GM21360 (cell line): ENCODE results near the gene TSPAN5.
"Not testable (repeated sequence)": the region's sequence is repeated elsewhere in the genome, so short reads cannot be mapped to it uniquely, and the experiment has no call there.

Experiments
- ATAC-seq: cut with Tn5 transposase; IDR thresholded peaks from one replicate; pipeline ENCODE4 v1.9.1; 2021; ENCODE audit warnings: mild to moderate bottlenecking, moderate library complexity; ENCODE audit not compliant: unreplicated experiment

TSPAN5 gene

GRCh38 chr4:98658287-98659105 lies at the start of gene TSPAN5:
Gene TSPAN5, minus strand, starts transcription at chr4:98658611.
- ATAC-seq: peak; percentile 73

GRCh38 chr4:98706935-98707334 lies 48.5 kb upstream of the TSPAN5 start:
- ATAC-seq: no peak

DNA sequence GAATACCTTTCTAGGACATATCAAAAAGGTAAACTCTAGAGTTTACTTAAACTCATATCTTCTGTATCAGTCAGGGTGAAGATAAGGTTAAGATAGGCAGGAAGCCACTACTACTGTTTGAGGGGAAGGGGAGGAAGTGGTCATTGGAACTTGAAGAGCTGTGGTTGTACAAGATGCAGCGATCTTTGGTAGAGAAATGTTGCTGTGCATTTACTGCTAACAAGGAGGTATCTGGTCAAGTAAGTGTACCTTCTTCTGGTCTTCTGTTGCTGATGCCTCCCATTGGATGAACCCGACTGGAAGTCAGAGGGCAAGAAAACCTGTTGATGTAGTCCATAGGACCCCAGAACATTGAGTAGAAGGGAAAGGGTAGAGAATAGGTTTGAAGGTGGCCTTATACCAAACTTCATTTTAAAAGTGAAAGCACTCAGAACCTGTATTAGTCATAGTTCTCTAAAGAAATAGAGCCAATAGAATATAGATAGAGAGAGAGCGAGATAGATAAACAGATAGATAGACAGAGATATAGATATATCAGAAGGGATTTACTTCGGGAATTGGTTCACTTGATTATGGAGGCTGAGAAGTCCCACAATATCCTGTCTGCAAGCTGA lies 47.9 kb upstream of the TSPAN5 start:
- no peak for ATAC-seq

GRCh38 chr4:98705586-98705985 lies 47.2 kb upstream of the TSPAN5 start:
- not testable (repeated sequence) for ATAC-seq

DNA sequence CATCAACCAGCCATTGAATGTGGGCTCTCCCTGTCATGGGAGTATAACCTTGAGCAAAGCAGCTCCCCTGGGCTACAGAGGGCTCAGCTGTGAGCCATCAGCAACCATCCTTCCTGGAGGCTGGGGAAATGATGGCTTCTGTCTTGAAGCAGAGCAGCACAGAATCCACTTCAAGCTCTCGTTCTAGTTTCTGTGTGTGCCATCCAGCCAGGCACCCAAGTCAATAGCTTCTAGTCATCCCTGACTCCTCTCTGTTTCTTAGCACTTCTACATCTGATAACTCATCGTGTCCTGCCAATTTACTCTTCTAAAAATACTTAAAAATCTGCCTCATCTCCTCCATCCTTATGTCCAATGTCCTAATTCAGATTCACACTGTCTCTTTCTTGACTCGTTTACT lies 42.2 kb upstream of the TSPAN5 start:
- ATAC-seq: no peak

DNA sequence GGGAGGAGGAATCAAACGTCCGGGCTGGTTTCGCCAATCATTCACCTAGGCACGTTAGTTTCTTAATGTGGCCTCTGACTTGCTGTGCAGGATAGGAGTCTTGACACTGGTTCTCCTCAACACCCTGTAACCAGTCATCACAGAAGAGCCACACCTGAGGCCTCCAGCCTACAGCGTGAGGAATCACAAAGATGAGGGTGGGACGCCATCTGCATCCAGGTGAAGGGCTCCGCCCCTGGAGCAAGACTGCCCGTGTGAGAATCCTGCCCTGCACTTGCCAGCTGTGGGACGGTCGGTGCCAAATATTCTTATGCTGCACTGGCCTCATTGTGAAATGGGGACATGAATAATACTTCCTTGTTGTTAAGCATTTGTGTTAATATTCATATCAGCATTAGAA lies 35.7 kb upstream of the TSPAN5 start:
- ATAC-seq: no peak

DNA sequence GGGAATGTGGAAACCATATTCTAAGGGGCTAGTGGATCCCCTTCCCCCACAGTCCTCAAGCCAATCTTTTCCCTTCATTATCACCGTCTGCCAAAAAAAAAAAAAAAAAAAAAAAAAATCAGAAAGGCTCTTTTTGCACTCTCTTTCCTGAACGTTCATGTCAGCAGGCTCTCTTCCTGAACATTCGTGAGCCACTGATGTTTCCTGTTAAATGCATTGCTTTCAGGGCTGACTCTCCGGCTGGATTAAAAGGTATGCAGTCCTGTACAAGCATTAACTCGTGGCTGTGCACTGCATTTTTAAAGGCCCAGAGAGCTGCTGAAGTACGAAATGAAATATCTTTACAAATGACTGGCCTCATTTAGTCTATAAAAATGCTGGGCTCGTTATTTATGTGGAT lies 34.0 kb upstream of the TSPAN5 start:
- ATAC-seq: no peak

- ATAC-seq: no peak
Observed at GRCh38 chr4:98691588-98691987, 33.2 kb upstream of the TSPAN5 start.

- ATAC-seq: no peak
Observed at GRCh38 chr4:98689507-98690174, 31.2 kb upstream of the TSPAN5 start.

DNA sequence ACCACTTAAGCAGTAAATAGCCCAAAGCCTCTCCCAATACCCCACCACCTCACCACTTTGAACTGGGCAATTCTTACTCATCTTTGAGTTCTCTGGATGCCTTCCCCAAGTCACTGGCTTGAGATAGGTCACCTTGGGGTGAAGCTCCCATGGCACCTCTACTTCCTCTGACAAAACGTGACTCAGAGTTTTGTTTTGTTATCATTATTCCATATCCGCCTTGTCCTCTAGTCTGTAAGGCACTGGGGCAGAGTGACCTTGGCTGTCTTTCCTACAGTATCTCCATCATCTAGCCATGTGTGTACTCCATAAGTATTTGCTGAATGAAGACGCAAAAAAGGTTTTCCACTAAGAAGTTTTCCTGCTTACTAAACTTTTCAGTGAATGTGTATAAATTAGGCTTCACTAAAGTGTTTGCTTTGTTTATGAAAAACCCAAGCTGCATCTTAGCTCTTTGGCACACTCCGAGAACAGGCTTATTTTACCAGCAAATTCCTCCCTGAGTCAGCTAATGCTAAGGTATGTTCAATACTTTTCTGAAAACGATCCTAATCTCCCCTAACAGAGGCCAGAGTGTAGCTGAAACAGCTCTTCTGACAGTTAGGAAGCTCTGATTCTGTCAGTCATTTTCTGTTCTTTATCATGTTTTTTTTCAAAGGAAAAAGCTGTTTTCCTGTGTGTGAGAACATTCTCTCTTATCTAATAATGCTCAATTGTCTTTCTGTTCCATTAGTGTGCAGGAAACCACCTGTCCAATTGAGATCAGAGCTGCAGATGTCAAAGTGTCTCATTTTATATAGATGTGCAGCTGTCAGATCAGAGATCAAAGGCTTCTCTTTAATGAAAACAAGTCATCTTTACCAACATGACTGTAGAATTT lies 30.2 kb upstream of the TSPAN5 start:
- no peak for ATAC-seq

- ATAC-seq: no peak
Observed at GRCh38 chr4:98687876-98688275, 29.5 kb upstream of the TSPAN5 start.

GRCh38 chr4:98686847-98687246 lies 28.4 kb upstream of the TSPAN5 start:
- no peak for ATAC-seq

DNA sequence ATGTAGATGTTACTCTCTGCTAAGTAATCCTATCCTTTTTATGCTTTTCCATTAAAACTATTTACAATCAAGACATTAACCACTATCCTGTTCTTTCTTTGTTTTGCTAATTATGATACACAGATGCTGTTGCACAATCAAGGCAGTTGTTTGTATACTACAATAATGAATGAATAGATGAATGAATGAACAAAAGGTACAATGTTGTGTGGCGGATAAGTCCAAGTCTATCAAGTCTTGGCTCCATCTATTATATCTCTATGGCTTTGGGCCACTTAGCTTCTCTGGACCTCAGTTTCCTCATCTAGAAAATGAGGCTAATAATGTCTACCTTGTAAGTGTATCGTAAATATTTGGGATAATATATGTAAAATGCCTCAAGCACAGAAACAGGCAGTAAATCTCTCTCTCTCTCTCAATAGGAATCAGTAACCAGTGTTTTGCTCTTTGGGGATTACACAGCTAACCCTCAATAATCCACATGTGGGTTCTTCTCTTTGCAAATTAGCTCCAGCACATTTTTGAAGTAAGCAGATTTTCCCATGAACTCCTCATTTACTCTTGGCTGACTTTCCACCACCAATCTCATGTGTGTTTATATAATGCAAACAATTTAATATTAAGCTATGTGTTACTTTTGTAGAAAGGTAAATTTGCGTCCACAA lies 27.8 kb upstream of the TSPAN5 start:
- ATAC-seq: no peak

DNA sequence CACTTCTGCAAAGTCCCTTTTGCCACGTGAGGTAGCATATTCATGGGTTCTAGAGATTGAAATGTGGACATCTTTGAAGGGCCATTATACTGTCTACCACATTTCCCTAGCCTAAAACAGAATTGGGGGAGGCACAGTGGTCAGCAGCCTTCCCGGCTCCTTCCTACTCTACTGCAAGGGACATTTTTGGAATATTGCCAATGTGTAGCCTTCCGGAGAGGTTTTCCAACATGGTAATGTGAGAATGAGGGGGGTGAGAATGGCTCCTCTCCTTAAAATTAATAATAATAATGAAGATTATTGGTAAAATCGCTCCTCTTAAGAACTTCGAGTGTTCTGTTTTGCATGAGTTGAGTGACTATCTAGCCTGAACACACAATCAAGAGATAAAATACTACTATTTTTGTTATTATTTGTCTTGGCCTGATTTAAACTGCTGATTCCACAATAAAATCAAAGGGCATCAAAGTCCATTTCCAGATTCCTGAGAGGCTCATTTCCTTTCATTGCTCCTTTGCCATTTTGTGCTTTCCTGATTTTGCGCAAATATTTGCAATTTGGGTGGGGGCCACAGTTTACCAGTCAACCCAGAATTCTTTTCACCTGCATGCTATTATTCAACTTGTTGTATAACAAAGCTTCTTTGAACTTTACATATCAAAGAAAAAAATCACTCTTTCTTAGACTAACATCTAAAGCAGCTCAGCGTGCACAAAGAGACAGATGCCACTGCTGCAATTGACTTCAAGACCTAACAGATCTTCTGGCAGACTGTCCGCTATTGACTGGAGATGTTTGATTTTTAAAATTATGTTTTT lies 27.0 kb upstream of the TSPAN5 start:
- no peak for ATAC-seq

DNA sequence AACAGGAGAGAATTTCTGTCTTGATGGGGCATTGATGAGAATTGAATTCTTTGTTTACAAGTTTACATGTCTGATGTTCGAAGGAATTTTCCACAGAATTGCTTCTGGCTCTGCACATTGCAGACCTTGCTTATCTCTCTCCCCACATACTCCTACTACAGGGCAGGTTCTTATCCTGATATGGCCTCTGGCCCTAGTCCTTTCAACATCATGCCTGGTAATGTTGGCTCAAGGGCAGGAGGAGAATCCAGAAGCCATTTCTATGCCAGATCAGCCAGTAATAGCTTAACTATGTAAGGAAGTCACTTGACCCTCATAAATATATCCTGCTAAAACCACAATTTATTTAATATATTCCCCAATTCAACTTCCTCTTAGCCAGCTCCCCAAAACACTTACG lies 24.3 kb upstream of the TSPAN5 start:
- no peak for ATAC-seq

- no peak for ATAC-seq
Observed at GRCh38 chr4:98680806-98681205, 22.4 kb upstream of the TSPAN5 start.

DNA sequence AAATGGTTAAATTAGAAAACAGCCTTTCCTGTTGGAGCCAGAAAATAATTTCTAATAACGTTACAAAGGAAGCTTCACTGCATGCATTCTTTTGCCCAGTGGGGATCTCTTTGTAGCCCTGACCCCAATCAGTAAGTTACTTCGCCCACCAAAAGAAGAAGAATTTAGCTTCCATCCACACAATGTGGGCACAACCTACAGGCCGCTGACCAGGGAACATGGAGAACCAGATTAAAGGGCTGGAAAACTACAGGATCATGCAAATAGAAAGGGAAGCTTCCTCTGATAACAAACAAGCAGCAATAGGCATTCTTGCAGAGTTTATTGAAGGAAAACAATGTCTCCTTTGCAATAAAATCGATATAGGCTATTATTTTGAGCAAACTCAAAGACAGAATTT lies 21.3 kb upstream of the TSPAN5 start:
- no peak for ATAC-seq

DNA sequence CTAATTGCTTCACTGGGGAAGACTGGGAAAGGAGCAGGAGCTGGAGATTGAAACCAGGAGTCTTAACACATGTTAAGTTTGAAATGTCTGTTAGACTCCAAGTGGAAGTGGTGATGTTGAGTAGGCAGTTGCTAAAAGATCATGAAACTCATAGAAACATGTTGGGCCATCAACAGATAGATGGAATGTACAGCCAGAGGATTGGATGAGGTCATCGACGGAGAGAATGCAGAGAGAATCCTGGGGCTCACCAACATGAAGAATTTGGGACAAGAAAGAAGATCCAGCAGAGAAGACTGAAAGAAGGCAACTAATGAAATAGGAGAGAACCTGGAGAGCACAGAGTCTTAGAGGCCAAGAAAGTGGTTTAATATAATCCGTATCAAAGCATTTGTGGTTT lies 19.4 kb upstream of the TSPAN5 start:
- no peak for ATAC-seq

- ATAC-seq: no peak
Observed at GRCh38 chr4:98674404-98675173, 16.2 kb upstream of the TSPAN5 start.
